ENCODE data around the gene RXRA.

GRCh38 chr9:134299068-134299467 is 27.2 kb upstream of the RXRA start:
- TF ChIP-seq POLR2AphosphoS5 (IDR thresholded peaks at IDR 0.05) (no peak), CTCF (IDR thresholded peaks at IDR 0.05 in 8 of 11, conservative IDR thresholded peaks at IDR 0.05 in 3 of 11) (no peak), POLR2A (IDR thresholded peaks at IDR 0.05) (no peak)

All from spleen (tissue), 7 donors.